ENCODE results near the gene PALLD. TPM values are rescaled to one million over a fixed set of nuclear protein-coding genes. Genes with fewer than 3 reads are reported as not detected.

Gene PALLD
- total and polyA plus RNA-seq, 2 of the 13 experiments (the other 11 are each of a cell fraction or from before 2014, with no cell fraction given): 0.50 to 1.5 TPM

DNA sequence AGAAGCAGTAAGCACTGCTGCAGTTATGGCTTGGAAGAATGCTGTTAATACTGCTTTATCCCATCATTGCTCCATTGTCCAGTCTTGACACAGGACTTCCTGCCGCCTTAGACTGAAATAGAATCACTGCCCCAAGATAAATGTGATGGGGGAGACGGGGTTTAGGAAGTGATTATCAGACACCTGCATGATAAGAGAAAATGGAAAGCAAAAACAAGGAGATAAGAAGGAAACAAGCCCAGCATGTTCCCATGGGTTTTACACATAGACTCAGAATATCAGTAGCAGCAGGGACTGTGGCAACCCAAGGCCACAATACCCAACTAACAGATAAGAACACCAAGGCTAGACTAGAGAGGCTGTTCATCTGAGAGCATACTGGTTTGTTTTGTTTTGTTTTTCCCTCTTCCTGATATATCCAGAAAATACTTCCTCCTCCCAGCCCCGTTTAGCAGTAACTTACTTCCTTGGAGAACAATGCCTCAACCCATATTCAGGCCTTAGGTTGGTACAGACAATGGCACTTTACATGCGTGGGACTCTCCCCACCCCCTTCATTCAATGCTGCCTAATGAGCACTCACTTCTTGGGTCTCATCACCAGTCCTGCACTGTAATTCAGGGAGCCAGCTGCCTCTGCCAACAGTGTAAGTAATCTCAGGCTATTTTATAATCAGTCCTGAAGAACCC, 280.6 kb downstream of the PALLD start (continued):
- no peak for TF ChIP-seq ZNF782 (CRISPR knock-in tag; IDR thresholded peaks at IDR 0.05; ENCODE audit: borderline replicate concordance)
- no peak for TF ChIP-seq ZNF12 (CRISPR knock-in tag; IDR thresholded peaks at IDR 0.05)
- TF ChIP-seq, protein P1, sequence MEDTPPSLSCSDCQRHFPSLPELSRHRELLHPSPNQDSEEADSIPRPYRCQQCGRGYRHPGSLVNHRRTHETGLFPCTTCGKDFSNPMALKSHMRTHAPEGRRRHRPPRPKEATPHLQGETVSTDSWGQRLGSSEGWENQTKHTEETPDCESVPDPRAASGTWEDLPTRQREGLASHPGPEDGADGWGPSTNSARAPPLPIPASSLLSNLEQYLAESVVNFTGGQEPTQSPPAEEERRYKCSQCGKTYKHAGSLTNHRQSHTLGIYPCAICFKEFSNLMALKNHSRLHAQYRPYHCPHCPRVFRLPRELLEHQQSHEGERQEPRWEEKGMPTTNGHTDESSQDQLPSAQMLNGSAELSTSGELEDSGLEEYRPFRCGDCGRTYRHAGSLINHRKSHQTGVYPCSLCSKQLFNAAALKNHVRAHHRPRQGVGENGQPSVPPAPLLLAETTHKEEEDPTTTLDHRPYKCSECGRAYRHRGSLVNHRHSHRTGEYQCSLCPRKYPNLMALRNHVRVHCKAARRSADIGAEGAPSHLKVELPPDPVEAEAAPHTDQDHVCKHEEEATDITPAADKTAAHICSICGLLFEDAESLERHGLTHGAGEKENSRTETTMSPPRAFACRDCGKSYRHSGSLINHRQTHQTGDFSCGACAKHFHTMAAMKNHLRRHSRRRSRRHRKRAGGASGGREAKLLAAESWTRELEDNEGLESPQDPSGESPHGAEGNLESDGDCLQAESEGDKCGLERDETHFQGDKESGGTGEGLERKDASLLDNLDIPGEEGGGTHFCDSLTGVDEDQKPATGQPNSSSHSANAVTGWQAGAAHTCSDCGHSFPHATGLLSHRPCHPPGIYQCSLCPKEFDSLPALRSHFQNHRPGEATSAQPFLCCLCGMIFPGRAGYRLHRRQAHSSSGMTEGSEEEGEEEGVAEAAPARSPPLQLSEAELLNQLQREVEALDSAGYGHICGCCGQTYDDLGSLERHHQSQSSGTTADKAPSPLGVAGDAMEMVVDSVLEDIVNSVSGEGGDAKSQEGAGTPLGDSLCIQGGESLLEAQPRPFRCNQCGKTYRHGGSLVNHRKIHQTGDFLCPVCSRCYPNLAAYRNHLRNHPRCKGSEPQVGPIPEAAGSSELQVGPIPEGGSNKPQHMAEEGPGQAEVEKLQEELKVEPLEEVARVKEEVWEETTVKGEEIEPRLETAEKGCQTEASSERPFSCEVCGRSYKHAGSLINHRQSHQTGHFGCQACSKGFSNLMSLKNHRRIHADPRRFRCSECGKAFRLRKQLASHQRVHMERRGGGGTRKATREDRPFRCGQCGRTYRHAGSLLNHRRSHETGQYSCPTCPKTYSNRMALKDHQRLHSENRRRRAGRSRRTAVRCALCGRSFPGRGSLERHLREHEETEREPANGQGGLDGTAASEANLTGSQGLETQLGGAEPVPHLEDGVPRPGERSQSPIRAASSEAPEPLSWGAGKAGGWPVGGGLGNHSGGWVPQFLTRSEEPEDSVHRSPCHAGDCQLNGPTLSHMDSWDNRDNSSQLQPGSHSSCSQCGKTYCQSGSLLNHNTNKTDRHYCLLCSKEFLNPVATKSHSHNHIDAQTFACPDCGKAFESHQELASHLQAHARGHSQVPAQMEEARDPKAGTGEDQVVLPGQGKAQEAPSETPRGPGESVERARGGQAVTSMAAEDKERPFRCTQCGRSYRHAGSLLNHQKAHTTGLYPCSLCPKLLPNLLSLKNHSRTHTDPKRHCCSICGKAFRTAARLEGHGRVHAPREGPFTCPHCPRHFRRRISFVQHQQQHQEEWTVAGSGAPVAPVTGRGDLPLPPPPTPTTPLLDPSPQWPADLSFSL (CRISPR knock-in tag; IDR thresholded peaks at IDR 0.05): no peak
- no peak for TF ChIP-seq ZNF772 (CRISPR knock-in tag; IDR thresholded peaks at IDR 0.05)
- TF ChIP-seq ZNF180 (CRISPR knock-in tag; IDR thresholded peaks at IDR 0.05; ENCODE audit: borderline replicate concordance, low read depth): no peak
- TF ChIP-seq SCMH1 (CRISPR knock-in tag; IDR thresholded peaks at IDR 0.05; ENCODE audit: borderline replicate concordance): no peak
- TF ChIP-seq ZNF205 (CRISPR knock-in tag; IDR thresholded peaks at IDR 0.05): no peak
- TF ChIP-seq, protein P2, sequence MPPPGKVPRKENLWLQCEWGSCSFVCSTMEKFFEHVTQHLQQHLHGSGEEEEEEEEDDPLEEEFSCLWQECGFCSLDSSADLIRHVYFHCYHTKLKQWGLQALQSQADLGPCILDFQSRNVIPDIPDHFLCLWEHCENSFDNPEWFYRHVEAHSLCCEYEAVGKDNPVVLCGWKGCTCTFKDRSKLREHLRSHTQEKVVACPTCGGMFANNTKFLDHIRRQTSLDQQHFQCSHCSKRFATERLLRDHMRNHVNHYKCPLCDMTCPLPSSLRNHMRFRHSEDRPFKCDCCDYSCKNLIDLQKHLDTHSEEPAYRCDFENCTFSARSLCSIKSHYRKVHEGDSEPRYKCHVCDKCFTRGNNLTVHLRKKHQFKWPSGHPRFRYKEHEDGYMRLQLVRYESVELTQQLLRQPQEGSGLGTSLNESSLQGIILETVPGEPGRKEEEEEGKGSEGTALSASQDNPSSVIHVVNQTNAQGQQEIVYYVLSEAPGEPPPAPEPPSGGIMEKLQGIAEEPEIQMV (CRISPR knock-in tag; IDR thresholded peaks at IDR 0.05; ENCODE audit: low read depth): no peak
- no peak for TF ChIP-seq ZNF510 (CRISPR knock-in tag; IDR thresholded peaks at IDR 0.05; ENCODE audit: low read depth)
- TF ChIP-seq, protein P3, sequence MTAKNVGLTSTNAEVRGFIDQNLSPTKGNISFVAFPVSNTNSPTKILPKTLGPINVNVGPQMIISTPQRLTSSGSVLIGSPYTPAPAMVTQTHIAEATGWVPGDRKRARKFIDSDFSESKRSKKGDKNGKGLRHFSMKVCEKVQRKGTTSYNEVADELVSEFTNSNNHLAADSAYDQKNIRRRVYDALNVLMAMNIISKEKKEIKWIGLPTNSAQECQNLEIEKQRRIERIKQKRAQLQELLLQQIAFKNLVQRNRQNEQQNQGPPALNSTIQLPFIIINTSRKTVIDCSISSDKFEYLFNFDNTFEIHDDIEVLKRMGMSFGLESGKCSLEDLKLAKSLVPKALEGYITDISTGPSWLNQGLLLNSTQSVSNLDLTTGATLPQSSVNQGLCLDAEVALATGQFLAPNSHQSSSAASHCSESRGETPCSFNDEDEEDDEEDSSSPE (CRISPR knock-in tag; IDR thresholded peaks at IDR 0.05): no peak
- no peak for TF ChIP-seq ZFP1 (CRISPR knock-in tag; IDR thresholded peaks at IDR 0.05)
- TF ChIP-seq RFX1 (IDR thresholded peaks at IDR 0.05): no peak
- TF ChIP-seq ZNF501 (CRISPR knock-in tag; IDR thresholded peaks at IDR 0.05): no peak
